Pancreas (tissue), 10 donors: ENCODE data around the gene B4GALT5. TPM values are rescaled to one million over a fixed set of nuclear protein-coding genes. Genes with fewer than 3 reads are reported as not detected.

ENCODE experiments used
- ATAC-seq, 4 donors: fragments of 200-7000 bp; cut with Tn5 transposase; one replicate each; pipeline versions ENCODE4 v1.8.0 to v1.9.1; 2020; ENCODE audit warnings: mild to moderate bottlenecking in 4 of 4, moderate library complexity in 4 of 4
- DNase-seq, 6 donors: peaks; one replicate each; pipeline ENCODE4 v3.0.0-alpha.2; 2020
- FAIRE-seq: peaks from 2 replicates; lab custom pipeline; 2012; peaks lifted over from hg19 to GRCh38; lab: Jason Lieb, UNC
- H3K27ac ChIP-seq, 4 donors: fragments of 200-600 bp; sonication (generic); 1 replicate in 3 of 4; 2 replicates in 1 of 4; pipeline versions ENCODE4 v1.5.0 to v1.8.0; 2020
- H3K27me3 ChIP-seq, 4 donors: fragments of 200-600 bp; one replicate each; pipeline ENCODE4 v1.8.0; 2021
- H3K36me3 ChIP-seq, 3 donors: fragments of 200-600 bp; sonication (generic) in 1 of 3; one replicate each; pipeline versions ENCODE4 v1.5.0 to v1.8.0; 2020 to 2021
- H3K4me1 ChIP-seq, 3 donors: fragments of 200-600 bp; one replicate each; pipeline ENCODE4 v1.8.0; 2021
- H3K4me3 ChIP-seq, 4 donors: fragments of 200-600 bp; sonication (generic) in 2 of 4; one replicate each; pipeline versions ENCODE4 v1.5.0 to v1.8.0; 2020 to 2021
- H3K9me3 ChIP-seq, 4 donors: fragments of 200-600 bp; one replicate each; pipeline ENCODE4 v1.8.0; 2021
- CTCF ChIP-seq, 4 donors: fragments of 200-600 bp; sonication (generic) in 3 of 4; IDR thresholded peaks; one replicate each; pipeline versions ENCODE4 v1.5.0 to v1.8.0; 2021; ENCODE audit warnings: antibody characterized with exemption in 4 of 4
- WGBS, 2 donors: extraction: QIAGEN DNeasy Blood & Tissue Kit; methylation state at CpG; one replicate each; pipeline ENCODE4 v1.1.7; 2013; 5-methylcytosine and 5-hydroxymethylcytosine counted together
- intact Hi-C, 3 donors: fragments of 100-400 bp; cut with DNase I; formaldehyde crosslinking; loops; one replicate each; pipeline versions ENCODE4 v1.11.1 to v1.14.2; 2022
- polyA plus RNA-seq, 2 donors: library from polyadenylated mRNA; stranded (reverse); fragments of 200-250 nt; gene quantifications; one replicate each; pipeline ENCODE4 v1.2.3, GENCODE V29; 2013
- total RNA-seq, 6 donors: library from RNA; stranded (reverse); fragmentation: NEBNext Ultra II Directional in 4 of 6; extraction: Animal tissue kit (Norgen Biotek cat#: 25700) in 4 of 6; gene quantifications; one replicate each; pipeline versions ENCODE4 v1.2.1 to v1.2.4, GENCODE V29; 2021 to 2023
- donor health status: healthy with polysubstance abuse.
- donor health status: DM: no; HTN: no; CAD: no; lungs with moderate emphysema.
- donor health status: DM: no; HTN: no; CAD: no.
- donor health status: control.
- donor health status: control.
- donor health status: Bipolar disorder and iron deficiency.
- donor health status: DM: yes; HTN: yes; CAD: no.
- donor health status: DM: no; HTN: no; CAD: no.
- donor health status: DM: no; HTN: no; CAD: no.
- donor health status: DM: yes; HTN: yes; CAD: no.

B4GALT5 gene
- total and polyA plus RNA-seq, 8 donors = 5.1 to 28.2 (median 8.8) TPM

- no peak for DNase-seq
- Histone ChIP-seq H3K27ac (peak overlapping the region in 3 of 4 donors; percentile 35 to 54 (median 51)), H3K36me3 (peaks cover 0 to 72% (median 17%) of the 10 kb centered on the region in 3 donors), H3K4me3 (no peak overlapping the region), H3K27me3 (no peaks in the 10 kb centered on the region), H3K4me1 (peaks cover 0 to 10% (median 5%) of the 10 kb centered on the region in 3 donors), H3K9me3 (no peaks in the 10 kb centered on the region)
- 46 to 67% methylated on average over 10 of the region's 10 CpGs for WGBS, 2 donors
- FAIRE-seq = no peak
- ATAC-seq = peak; percentile 40 to 89 (median 78)
- intact Hi-C loops = no loop called here
- TF ChIP-seq CTCF (IDR thresholded peaks at IDR 0.05) = no peak
These were observed 71.7 kb downstream of the B4GALT5 start for GRCh38 chr20:49641683-49642656.

GRCh38 chr20:49637046-49637637 lies 76.5 kb downstream of the B4GALT5 start:
- intact Hi-C loops = no loop called here
- H3K4me1 ChIP-seq = peaks cover 0 to 5% (median 4%) of the 10 kb centered on the region in 3 donors
- ATAC-seq = no peak

GRCh38 chr20:49636447-49636846 lies 77.2 kb downstream of the B4GALT5 start:
- H3K27ac ChIP-seq = peak overlapping the region in 1 of 4 donors; percentile 58
- no peak for TF ChIP-seq CTCF (IDR thresholded peaks at IDR 0.05)
- H3K4me3 ChIP-seq = no peak overlapping the region
- WGBS, 2 donors = 73 to 85% methylated on average over 5 of the region's 5 CpGs
- peak; percentile 26 to 77 (median 54) for DNase-seq
- peak; percentile 43 to 73 (median 62) for ATAC-seq
- FAIRE-seq = no peak
- no peaks in the 10 kb centered on the region for H3K9me3 ChIP-seq
- intact Hi-C loops = no loop called here
- H3K4me1 ChIP-seq = no peaks in the 10 kb centered on the region
- peaks cover 3 to 37% (median 7%) of the 10 kb centered on the region in 3 donors for H3K36me3 ChIP-seq
- no peaks in the 10 kb centered on the region for H3K27me3 ChIP-seq

More at GRCh38 chr20:49637046-49637637, 76.5 kb downstream of the B4GALT5 start:
- no peak for DNase-seq
- H3K4me3 ChIP-seq = no peak overlapping the region
- H3K27ac ChIP-seq = peak overlapping the region in 2 of 4 donors; percentile 55 to 58
- 77 to 78% methylated on average over 8 of the region's 8 CpGs for WGBS, 2 donors
- no peak for FAIRE-seq
- no peak for TF ChIP-seq CTCF (IDR thresholded peaks at IDR 0.05)
- H3K36me3 ChIP-seq = peaks cover 4 to 44% (median 7%) of the 10 kb centered on the region in 3 donors
- no peaks in the 10 kb centered on the region for H3K27me3 ChIP-seq
- no peaks in the 10 kb centered on the region for H3K9me3 ChIP-seq

GRCh38 chr20:49635866-49636265 lies 77.8 kb downstream of the B4GALT5 start:
- Histone ChIP-seq H3K27me3 (no peaks in the 10 kb centered on the region), H3K27ac (no peak overlapping the region), H3K9me3 (no peaks in the 10 kb centered on the region), H3K4me3 (no peak overlapping the region), H3K36me3 (peaks cover 0 to 31% (median 7%) of the 10 kb centered on the region in 3 donors), H3K4me1 (no peaks in the 10 kb centered on the region)
- ATAC-seq (no peak), FAIRE-seq (no peak), DNase-seq (no peak)
- TF ChIP-seq CTCF (IDR thresholded peaks at IDR 0.05) = no peak
- intact Hi-C loops = no loop called here
- WGBS, 2 donors = 82 to 83% methylated on average over 12 of the region's 12 CpGs
